IMR-90 (cell line): Measurements from ENCODE around the gene ATP6V0E2. TPM values are rescaled to one million over a fixed set of nuclear protein-coding genes. Genes with fewer than 3 reads are reported as not detected.

Source experiments
- ATAC-seq: fragments of 200-7000 bp; cut with Tn5 transposase; 2 replicates; pipeline ENCODE4 v1.9.1; 2020; ENCODE audit warnings: low read depth, mild to moderate bottlenecking, moderate library complexity
- BruUV-seq: library from RNA; stranded (reverse); fragments of 400-500 nt; replicated peaks from 2 replicates; lab custom pipeline; 2021; lab: Mats Ljungman, UMichigan
- CTCF ChIA-PET: fragments of 300-600 bp; formaldehyde crosslinking; extraction: SDS; loops from one replicate; lab custom pipeline; 2021; ENCODE audit warnings: antibody characterized with exemption; lab: Yijun Ruan, JAX
- POLR2A ChIA-PET: fragments of 300-600 bp; sonication (Branson Sonifier 250); formaldehyde crosslinking; loops from one replicate; lab custom pipeline; 2022; ENCODE audit warnings: antibody characterized with exemption; ENCODE audit not compliant: unreplicated experiment; lab: Charles Lee
- DNase-seq: peaks from one replicate; pipeline ENCODE4 v3.0.0; 2013
- H2AFZ ChIP-seq: replicated peaks from 2 replicates; pipeline ENCODE3; 2013; ENCODE audit warnings: low read length, mild to moderate bottlenecking; ENCODE audit not compliant: poor library complexity
- H2AK5ac ChIP-seq: 2 replicates; pipeline ENCODE4 v1.6.1; 2013; ENCODE audit warnings: low read depth, low read length, inconsistent platforms
- H2AK9ac ChIP-seq: replicated peaks from 2 replicates; pipeline ENCODE3; 2013; ENCODE audit warnings: mild to moderate bottlenecking, low read depth, low read length, moderate library complexity; ENCODE audit not compliant: poor library complexity
- H2BK120ac ChIP-seq: 2 replicates; pipeline ENCODE4 v1.6.1; 2013; ENCODE audit warnings: low read depth, low read length, inconsistent platforms
- H2BK15ac ChIP-seq: 3 replicates; pipeline ENCODE4 v1.6.1; 2013; ENCODE audit warnings: low read depth, low read length, inconsistent platforms
- H2BK20ac ChIP-seq: 2 replicates; pipeline ENCODE4 v1.6.1; 2013; ENCODE audit warnings: low read depth, mild to moderate bottlenecking, inconsistent platforms, low read length, moderate library complexity
- H2BK5ac ChIP-seq: 2 replicates; pipeline ENCODE4 v1.6.1; 2013; ENCODE audit warnings: mild to moderate bottlenecking, low read depth, low read length, inconsistent platforms; ENCODE audit not compliant: poor library complexity, severe bottlenecking
- H3K14ac ChIP-seq: replicated peaks from 2 replicates; pipeline ENCODE4 v1.6.1; 2013; ENCODE audit warnings: low read depth, low read length, inconsistent platforms
- H3K18ac ChIP-seq: 2 replicates; pipeline ENCODE4 v1.6.1; 2013; ENCODE audit warnings: low read depth, low read length, control low read depth
- H3K23ac ChIP-seq: 2 replicates; pipeline ENCODE4 v1.6.1; 2013; ENCODE audit warnings: low read depth, low read length, inconsistent platforms
- H3K27ac ChIP-seq: 2 replicates; pipeline ENCODE4 v1.5.1; 2013; ENCODE audit warnings: mild to moderate bottlenecking, control low read depth, low read length; ENCODE audit not compliant: insufficient read depth
- H3K27me3 ChIP-seq: 2 replicates; pipeline ENCODE4 v1.6.1; 2013; ENCODE audit warnings: low read length; ENCODE audit not compliant: control insufficient read depth, insufficient read depth
- H3K36me3 ChIP-seq: 2 replicates; pipeline ENCODE4 v1.6.1; 2013; ENCODE audit warnings: low read length, mixed read lengths; ENCODE audit not compliant: control insufficient read depth, insufficient read depth
- H3K4ac ChIP-seq: 2 replicates; pipeline ENCODE4 v1.6.1; 2013; ENCODE audit warnings: low read depth, low read length, inconsistent platforms
- H3K4me1 ChIP-seq: 2 replicates; pipeline ENCODE4 v1.6.1; 2013; ENCODE audit warnings: low read length, mixed read lengths; ENCODE audit not compliant: control insufficient read depth, insufficient read depth
- H3K4me2 ChIP-seq: 2 replicates; pipeline ENCODE4 v1.6.1; 2013; ENCODE audit warnings: low read depth, mild to moderate bottlenecking, control low read depth, low read length, moderate library complexity
- H3K4me3 ChIP-seq: 2 replicates; pipeline ENCODE4 v1.5.1; 2013; ENCODE audit warnings: low read depth, mild to moderate bottlenecking, control low read depth, low read length, moderate library complexity; ENCODE audit not compliant: insufficient read depth
- H3K56ac ChIP-seq: 2 replicates; pipeline ENCODE4 v1.6.1; 2013; ENCODE audit warnings: low read length, inconsistent platforms; ENCODE audit not compliant: insufficient read depth; ENCODE audit errors: extremely low read depth
- H3K79me1 ChIP-seq, 2 experiments: 2 replicates each; pipeline ENCODE4 v1.6.1; 2013; ENCODE audit warnings: low read length in 2 of 2, inconsistent platforms in 1 of 2, low read depth in 1 of 2
- H3K9ac ChIP-seq: 2 replicates; pipeline ENCODE4 v1.6.1; 2013; ENCODE audit warnings: low read depth, low read length, control low read depth
- H3K9me1 ChIP-seq: 2 replicates; pipeline ENCODE4 v1.6.1; 2013; ENCODE audit warnings: low read length, inconsistent platforms; ENCODE audit not compliant: insufficient read depth
- H3K9me3 ChIP-seq: 2 replicates; pipeline ENCODE4 v1.6.1; 2013; ENCODE audit warnings: low read length; ENCODE audit not compliant: control insufficient read depth, insufficient read depth
- H4K20me1 ChIP-seq: 2 replicates; pipeline ENCODE4 v1.6.1; 2013; ENCODE audit warnings: low read length, inconsistent platforms; ENCODE audit not compliant: insufficient read depth
- H4K5ac ChIP-seq: 2 replicates; pipeline ENCODE4 v1.6.1; 2013; ENCODE audit warnings: mild to moderate bottlenecking, low read depth, low read length, control low read depth
- H4K8ac ChIP-seq, 2 experiments: 2 replicates each; pipeline ENCODE4 v1.6.1; 2013; ENCODE audit warnings: low read depth in 2 of 2, low read length in 2 of 2, control low read depth in 1 of 2, inconsistent platforms in 1 of 2
- H4K91ac ChIP-seq: 2 replicates; pipeline ENCODE4 v1.6.1; 2013; ENCODE audit warnings: low read depth, low read length, inconsistent platforms; ENCODE audit not compliant: insufficient read depth
- CEBPB ChIP-seq: IDR thresholded peaks from 2 replicates; pipeline ENCODE4 v1.6.1; 2012; ENCODE audit warnings: low read depth, low read length, improper control_type of control experiment
- MAFK ChIP-seq: IDR thresholded peaks from 2 replicates; pipeline ENCODE4 v1.6.1; 2012; ENCODE audit warnings: low read depth, low read length, improper control_type of control experiment
- MAZ ChIP-seq: IDR thresholded peaks from 2 replicates; pipeline ENCODE4 v1.6.1; 2012; ENCODE audit warnings: low read depth, mild to moderate bottlenecking, low read length, improper control_type of control experiment, moderate library complexity, borderline replicate concordance
- MXI1 ChIP-seq: IDR thresholded peaks from 2 replicates; pipeline ENCODE4 v1.6.1; 2012; ENCODE audit warnings: low read depth, mild to moderate bottlenecking, low read length, moderate library complexity, borderline replicate concordance
- POLR2A ChIP-seq: IDR thresholded peaks from 2 replicates; pipeline ENCODE4 v1.6.1; 2012; ENCODE audit warnings: mild to moderate bottlenecking, low read depth, low read length
- RAD21 ChIP-seq: IDR thresholded peaks from 2 replicates; pipeline ENCODE4 v1.6.1; 2012; ENCODE audit warnings: low read length, improper control_type of control experiment
- RCOR1 ChIP-seq: IDR thresholded peaks from 2 replicates; pipeline ENCODE4 v1.6.1; 2012; ENCODE audit warnings: mild to moderate bottlenecking, low read length, improper control_type of control experiment; ENCODE audit not compliant: insufficient replicate concordance
- RFX5 ChIP-seq: IDR thresholded peaks from 2 replicates; pipeline ENCODE4 v1.8.0; 2012; ENCODE audit warnings: low read depth, mild to moderate bottlenecking, low read length, moderate library complexity
- WGBS, 2 experiments: methylation state at CpG; one replicate each; pipeline versions ENCODE4 v1.1.5 to v1.1.7; 2013; ENCODE audit warnings: missing lambda C conversion rate in 2 of 2; ENCODE audit not compliant: insufficient read length in 1 of 2; ENCODE audit errors: extremely low coverage in 2 of 2; 5-methylcytosine and 5-hydroxymethylcytosine counted together
- dilution Hi-C: fragments of 300-500 bp; cut with HindIII; formaldehyde crosslinking; loops from one replicate; pipeline ENCODE4 v1.14.3; 2018; ENCODE audit warnings: low sequenced_read_pairs; ENCODE audit not compliant: unreplicated experiment
- in situ Hi-C: fragments of 300-500 bp; cut with MboI; formaldehyde crosslinking; loops from 3 replicates; pipeline ENCODE4 v1.14.3; 2019; ENCODE audit warnings: low sequenced_read_pairs, inconsistent platforms, mixed read lengths
- intact Hi-C: fragments of 100-400 bp; cut with micrococcal nuclease; formaldehyde crosslinking; loops from 2 replicates; pipeline ENCODE4 v1.10.0; 2022
- polyA plus RNA-seq, 3 experiments: library from polyadenylated mRNA; depleted of rRNA; stranded (reverse); fragments of >200 nt; gene quantifications; 2 replicates each; pipeline ENCODE4 v1.2.3, GENCODE V29; 2012; ENCODE audit warnings: low replicate concordance in 1 of 3
- total RNA-seq: library from RNA; depleted of rRNA; stranded (reverse); fragments of >200 nt; gene quantifications from 2 replicates; pipeline ENCODE4 v1.2.3, GENCODE V29; 2012

Gene ATP6V0E2
- total and polyA plus RNA-seq, 2 of the 4 experiments (the other 2 are of a cell fraction), result 5.7 to 30.3 TPM

- H4K20me1 ChIP-seq, result no peaks in the 10 kb centered on the region
- H4K5ac ChIP-seq, result no peak overlapping the region
These were observed 27.2 kb upstream of the ATP6V0E2 start for GRCh38 chr7:149846436-149847046.

More at GRCh38 chr7:149846436-149847046, 27.2 kb upstream of the ATP6V0E2 start:
- H4K8ac ChIP-seq, result no peak overlapping the region
- BruUV-seq, result no TSS peak
- no peak overlapping the region for H3K9ac ChIP-seq
- H2BK20ac ChIP-seq, result no peak overlapping the region
- H2AK5ac ChIP-seq, result no peak overlapping the region
- no peak overlapping the region for H2BK5ac ChIP-seq
- no peak overlapping the region for H3K14ac ChIP-seq
- H2BK15ac ChIP-seq, result no peak overlapping the region
- POLR2A ChIA-PET, result no interaction called here
- peaks cover 13% of the 10 kb centered on the region for H3K36me3 ChIP-seq
- 100% methylated on average over 1 of the region's 3 CpGs; no CpG with 5 or more reads in 1 of the 2 experiments for WGBS, 2 experiments
- DNase-seq (no peak), ATAC-seq (no peak)
- CTCF ChIA-PET, result no interaction called here
- in situ Hi-C loops, result no loop called here
- no peak overlapping the region for H2AK9ac ChIP-seq
- H3K27me3 ChIP-seq, result no peaks in the 10 kb centered on the region
- H3K4me3 ChIP-seq, result no peak overlapping the region
- H3K23ac ChIP-seq, result no peak overlapping the region
- no peak overlapping the region for H2AFZ ChIP-seq
- no peak overlapping the region for H2BK120ac ChIP-seq
- no peak overlapping the region for H3K18ac ChIP-seq
- H3K4ac ChIP-seq, result no peak overlapping the region
- dilution Hi-C loops, result no loop called here
- TF ChIP-seq MXI1 (no peak), CEBPB (no peak), RCOR1 (no peak), POLR2A (no peak), RFX5 (no peak), MAZ (no peak), RAD21 (no peak), MAFK (no peak)
- no peak overlapping the region for H3K56ac ChIP-seq
- no peaks in the 10 kb centered on the region for H3K4me1 ChIP-seq
- no peak overlapping the region for H3K27ac ChIP-seq
- intact Hi-C loops, result no loop called here
- H3K9me1 ChIP-seq, result no peaks in the 10 kb centered on the region; the same call in 1 of the 2 replicates
- H4K91ac ChIP-seq, result no peak overlapping the region
- no peaks in the 10 kb centered on the region for H3K9me3 ChIP-seq
- no peaks in the 10 kb centered on the region; a peak in 2 of 4 replicates for H3K79me1 ChIP-seq
- no peak overlapping the region for H3K4me2 ChIP-seq
